Skeletal muscle satellite cell (primary cell): ENCODE measurements around the gene CDC42BPA.

ENCODE experiments used
- H3K27me3 ChIP-seq: 2 replicates; pipeline ENCODE4 v1.7.0; 2013; ENCODE audit warnings: low read length; ENCODE audit not compliant: control insufficient read depth, insufficient read depth
- H3K36me3 ChIP-seq: 2 replicates; pipeline ENCODE4 v1.7.0; 2013; ENCODE audit warnings: mild to moderate bottlenecking, control low read depth, low read length; ENCODE audit not compliant: insufficient read depth
- H3K4me1 ChIP-seq: 2 replicates; pipeline ENCODE4 v1.7.0; 2013; ENCODE audit warnings: low read length; ENCODE audit not compliant: control insufficient read depth, insufficient read depth
- H3K4me2 ChIP-seq: 2 replicates; pipeline ENCODE4 v1.7.0; 2013; ENCODE audit warnings: mild to moderate bottlenecking, low read length
- H3K4me3 ChIP-seq: 2 replicates; pipeline ENCODE4 v1.7.0; 2013; ENCODE audit warnings: low read length
- H3K9ac ChIP-seq: 2 replicates; pipeline ENCODE4 v1.7.0; 2013; ENCODE audit warnings: mild to moderate bottlenecking, low read depth, low read length, moderate library complexity
- H3K9me3 ChIP-seq: replicated peaks from 2 replicates; pipeline ENCODE4 v1.7.0; 2013; ENCODE audit warnings: mild to moderate bottlenecking, control low read depth, low read length

CDC42BPA gene

GRCh38 chr1:227069490-227069889, 248.8 kb downstream of the CDC42BPA start:
- Histone ChIP-seq H3K36me3 (peaks cover 21% of the 10 kb centered on the region), H3K4me2 (no peak overlapping the region), H3K9me3 (no peaks in the 10 kb centered on the region), H3K27me3 (no peaks in the 10 kb centered on the region), H3K4me3 (no peak overlapping the region), H3K9ac (no peak overlapping the region), H3K4me1 (peaks cover 2% of the 10 kb centered on the region)

- Histone ChIP-seq H3K4me1 (peaks cover 2% of the 10 kb centered on the region), H3K9me3 (no peaks in the 10 kb centered on the region), H3K27me3 (no peaks in the 10 kb centered on the region), H3K9ac (no peak overlapping the region), H3K4me2 (no peak overlapping the region), H3K4me3 (no peak overlapping the region), H3K36me3 (peaks cover 21% of the 10 kb centered on the region)
Observed at GRCh38 chr1:227068883-227069282, 249.4 kb downstream of the CDC42BPA start.

DNA sequence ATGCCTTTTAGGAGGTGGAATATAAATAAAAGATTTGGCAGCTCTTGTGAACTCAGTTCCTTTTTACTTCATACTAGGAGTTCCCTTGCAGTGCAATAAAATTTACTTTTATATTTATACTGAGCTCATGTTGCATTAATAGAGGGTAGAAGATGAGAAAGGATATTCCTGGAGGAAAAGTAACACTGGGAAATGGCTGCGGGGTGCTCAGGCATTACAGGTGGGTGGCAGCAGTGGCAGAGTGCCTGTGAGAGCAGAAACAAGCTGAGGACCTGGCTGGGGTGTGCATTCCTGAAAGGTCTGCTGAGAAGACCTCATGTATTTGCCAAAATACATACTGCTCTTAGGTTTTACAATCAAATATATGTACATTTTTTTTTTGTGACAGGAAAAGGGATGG, 251.3 kb downstream of the CDC42BPA start:
- Histone ChIP-seq H3K9ac (no peak overlapping the region), H3K4me1 (no peaks in the 10 kb centered on the region), H3K4me3 (no peak overlapping the region), H3K36me3 (peaks cover 18% of the 10 kb centered on the region), H3K9me3 (no peaks in the 10 kb centered on the region), H3K27me3 (no peaks in the 10 kb centered on the region), H3K4me2 (no peak overlapping the region)

DNA sequence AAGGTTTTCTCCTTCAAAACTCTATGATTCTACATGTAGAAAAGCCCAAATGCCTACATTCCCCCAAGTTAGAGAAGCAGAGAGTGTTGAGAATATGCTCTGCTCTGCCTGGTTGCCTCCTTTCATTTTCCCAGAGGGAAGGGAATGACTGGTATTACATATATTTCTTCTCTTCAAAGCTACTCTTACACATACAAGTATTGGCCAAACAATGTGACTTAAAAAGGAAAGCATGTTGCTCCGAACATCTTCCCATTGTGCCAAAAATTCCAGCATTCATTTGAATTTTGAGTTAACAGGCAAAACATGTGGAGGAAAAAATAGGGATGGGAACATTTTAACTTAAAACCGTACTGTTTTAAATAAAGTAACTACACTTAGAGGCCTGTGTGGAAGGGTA, 253.0 kb downstream of the CDC42BPA start:
- H3K36me3 ChIP-seq, result peaks cover 15% of the 10 kb centered on the region
- no peaks in the 10 kb centered on the region for H3K27me3 ChIP-seq
- H3K9me3 ChIP-seq, result no peaks in the 10 kb centered on the region
- no peaks in the 10 kb centered on the region for H3K4me1 ChIP-seq
- no peak overlapping the region for H3K4me2 ChIP-seq
- H3K4me3 ChIP-seq, result no peak overlapping the region
- H3K9ac ChIP-seq, result no peak overlapping the region

GRCh38 chr1:227062306-227062705, 256.0 kb downstream of the CDC42BPA start:
- H3K4me3 ChIP-seq, result no peak overlapping the region
- no peak overlapping the region for H3K9ac ChIP-seq
- H3K9me3 ChIP-seq, result no peaks in the 10 kb centered on the region
- peaks cover 4% of the 10 kb centered on the region for H3K4me1 ChIP-seq
- no peaks in the 10 kb centered on the region for H3K27me3 ChIP-seq
- no peak overlapping the region for H3K4me2 ChIP-seq
- H3K36me3 ChIP-seq, result peaks cover 8% of the 10 kb centered on the region

- H3K9ac ChIP-seq, result no peak overlapping the region
- no peak overlapping the region for H3K4me2 ChIP-seq
- H3K4me1 ChIP-seq, result peaks cover 4% of the 10 kb centered on the region
- H3K36me3 ChIP-seq, result no peaks in the 10 kb centered on the region
- no peaks in the 10 kb centered on the region for H3K27me3 ChIP-seq
- no peaks in the 10 kb centered on the region for H3K9me3 ChIP-seq
- H3K4me3 ChIP-seq, result no peak overlapping the region
Observed at GRCh38 chr1:227059076-227059475, 259.2 kb downstream of the CDC42BPA start.

DNA sequence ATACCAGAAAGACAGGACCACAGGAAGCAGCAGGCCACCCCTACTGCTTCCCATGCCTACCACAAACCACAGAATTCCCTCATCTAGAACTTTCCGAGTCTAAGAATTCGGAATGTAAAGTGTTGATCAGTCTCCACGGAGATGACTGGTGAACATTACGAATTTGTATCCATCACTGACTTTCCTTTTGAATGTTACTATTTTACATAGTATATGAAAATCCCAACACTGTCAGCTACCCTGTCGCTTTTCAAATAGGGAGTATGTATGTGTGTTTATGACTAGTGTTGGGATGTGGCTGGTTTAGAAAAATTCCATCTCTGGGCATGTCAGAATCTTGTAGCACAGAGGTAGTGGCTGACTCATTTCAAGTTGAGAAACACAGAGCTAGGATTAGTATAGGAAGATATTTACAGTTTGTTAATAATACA, 260.0 kb downstream of the CDC42BPA start:
- no peaks in the 10 kb centered on the region for H3K36me3 ChIP-seq

GRCh38 chr1:227049253-227049652, 269.0 kb downstream of the CDC42BPA start:
- Histone ChIP-seq H3K27me3 (no peaks in the 10 kb centered on the region), H3K4me3 (no peak overlapping the region), H3K9me3 (no peaks in the 10 kb centered on the region), H3K4me2 (no peak overlapping the region), H3K4me1 (no peaks in the 10 kb centered on the region), H3K36me3 (peaks cover 15% of the 10 kb centered on the region), H3K9ac (no peak overlapping the region)

More for the DNA sequence above, 260.0 kb downstream of the CDC42BPA start:
- Histone ChIP-seq H3K4me2 (no peak overlapping the region), H3K27me3 (no peaks in the 10 kb centered on the region), H3K4me1 (peaks cover 4% of the 10 kb centered on the region), H3K9ac (no peak overlapping the region), H3K4me3 (no peak overlapping the region), H3K9me3 (no peaks in the 10 kb centered on the region)

- Histone ChIP-seq H3K9ac (no peak overlapping the region), H3K27me3 (no peaks in the 10 kb centered on the region), H3K36me3 (peaks cover 23% of the 10 kb centered on the region), H3K4me1 (no peaks in the 10 kb centered on the region), H3K4me3 (no peak overlapping the region), H3K9me3 (no peaks in the 10 kb centered on the region), H3K4me2 (no peak overlapping the region)
Observed at GRCh38 chr1:227043755-227044154, 274.5 kb downstream of the CDC42BPA start.

GRCh38 chr1:227042292-227042691, 276.0 kb downstream of the CDC42BPA start:
- H3K4me1 ChIP-seq, result no peaks in the 10 kb centered on the region
- no peaks in the 10 kb centered on the region for H3K27me3 ChIP-seq
- H3K36me3 ChIP-seq, result peaks cover 22% of the 10 kb centered on the region
- no peak overlapping the region for H3K9ac ChIP-seq
- no peak overlapping the region for H3K4me3 ChIP-seq
- H3K4me2 ChIP-seq, result no peak overlapping the region
- H3K9me3 ChIP-seq, result no peaks in the 10 kb centered on the region

DNA sequence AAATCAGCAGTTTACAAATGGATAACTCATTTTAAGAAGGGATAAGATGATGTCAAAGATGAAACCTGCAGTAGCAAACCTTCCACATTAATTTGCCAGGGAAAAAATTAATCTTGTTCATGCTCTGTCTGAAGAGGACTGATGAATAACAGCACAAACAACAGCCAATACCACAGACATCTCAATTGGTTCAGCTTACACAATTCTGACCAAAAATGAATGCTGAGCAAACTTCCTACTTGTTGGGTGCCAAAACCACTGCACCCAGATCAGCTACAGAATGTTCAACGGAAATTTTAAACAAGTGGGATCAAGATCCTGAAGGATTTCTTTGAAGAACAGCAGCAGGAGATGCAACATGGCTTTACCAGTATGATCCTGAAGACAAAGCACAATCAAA, 279.9 kb downstream of the CDC42BPA start:
- no peak overlapping the region for H3K4me2 ChIP-seq
- H3K4me3 ChIP-seq, result no peak overlapping the region
- H3K27me3 ChIP-seq, result no peaks in the 10 kb centered on the region
- no peaks in the 10 kb centered on the region for H3K4me1 ChIP-seq
- H3K36me3 ChIP-seq, result peaks cover 22% of the 10 kb centered on the region
- no peak overlapping the region for H3K9ac ChIP-seq
- H3K9me3 ChIP-seq, result no peaks in the 10 kb centered on the region

DNA sequence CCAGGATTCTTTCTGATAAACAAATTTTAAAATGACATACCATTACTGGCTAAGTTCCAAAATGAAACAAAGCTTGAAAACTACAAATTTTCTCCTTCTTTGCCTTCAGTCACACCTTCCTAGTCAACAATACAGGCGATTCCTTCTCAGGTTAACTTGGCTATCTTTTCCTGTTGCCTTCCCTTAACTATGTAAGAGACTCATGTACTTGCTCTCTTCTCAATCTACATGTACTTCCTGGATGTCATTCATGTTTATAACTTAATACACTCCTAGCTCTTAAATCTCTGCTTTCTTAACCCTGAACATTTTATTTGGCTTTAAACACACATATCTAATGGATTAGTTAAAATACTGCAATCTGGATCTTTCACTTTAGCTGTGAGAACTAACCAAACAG, 281.2 kb downstream of the CDC42BPA start:
- Histone ChIP-seq H3K9ac (no peak overlapping the region), H3K4me3 (no peak overlapping the region), H3K27me3 (no peaks in the 10 kb centered on the region), H3K9me3 (no peaks in the 10 kb centered on the region), H3K4me2 (no peak overlapping the region), H3K4me1 (no peaks in the 10 kb centered on the region), H3K36me3 (peaks cover 27% of the 10 kb centered on the region)
